ENCODE results near the gene GPR173.

The GPR173 gene

DNA sequence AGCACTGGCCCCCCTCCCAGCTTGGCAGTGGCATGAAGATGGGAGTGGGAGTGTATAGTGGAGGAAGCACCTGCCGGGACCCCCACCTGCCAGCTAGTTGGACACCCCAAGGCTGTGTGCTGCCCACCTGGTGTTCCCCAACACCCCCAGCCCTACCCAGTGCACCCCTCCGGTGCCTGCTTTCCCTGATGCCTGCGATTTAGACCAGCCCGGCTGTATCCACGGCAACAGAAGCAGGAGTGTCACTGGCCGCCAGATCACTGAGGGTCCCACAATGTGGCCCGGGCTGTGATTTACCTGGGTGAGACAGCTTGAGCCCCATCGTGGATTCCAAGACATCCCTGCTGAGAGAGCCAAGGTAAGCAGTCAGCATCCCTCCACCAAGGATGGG, 533 bp downstream of the GPR173 start:
- H3K36me3 ChIP-seq = no peaks in the 10 kb centered on the region
- no peak overlapping the region for H3K27ac ChIP-seq
- H3K27me3 ChIP-seq = peaks cover 33% of the 10 kb centered on the region
- no peaks in the 10 kb centered on the region for H3K4me1 ChIP-seq (ENCODE audit: control insufficient read depth in 1 of 2, insufficient read depth in 1 of 2, low read depth in 1 of 2, low read length in 1 of 2)
- H3K9me3 ChIP-seq = no peaks in the 10 kb centered on the region
- TF ChIP-seq, protein P1, sequence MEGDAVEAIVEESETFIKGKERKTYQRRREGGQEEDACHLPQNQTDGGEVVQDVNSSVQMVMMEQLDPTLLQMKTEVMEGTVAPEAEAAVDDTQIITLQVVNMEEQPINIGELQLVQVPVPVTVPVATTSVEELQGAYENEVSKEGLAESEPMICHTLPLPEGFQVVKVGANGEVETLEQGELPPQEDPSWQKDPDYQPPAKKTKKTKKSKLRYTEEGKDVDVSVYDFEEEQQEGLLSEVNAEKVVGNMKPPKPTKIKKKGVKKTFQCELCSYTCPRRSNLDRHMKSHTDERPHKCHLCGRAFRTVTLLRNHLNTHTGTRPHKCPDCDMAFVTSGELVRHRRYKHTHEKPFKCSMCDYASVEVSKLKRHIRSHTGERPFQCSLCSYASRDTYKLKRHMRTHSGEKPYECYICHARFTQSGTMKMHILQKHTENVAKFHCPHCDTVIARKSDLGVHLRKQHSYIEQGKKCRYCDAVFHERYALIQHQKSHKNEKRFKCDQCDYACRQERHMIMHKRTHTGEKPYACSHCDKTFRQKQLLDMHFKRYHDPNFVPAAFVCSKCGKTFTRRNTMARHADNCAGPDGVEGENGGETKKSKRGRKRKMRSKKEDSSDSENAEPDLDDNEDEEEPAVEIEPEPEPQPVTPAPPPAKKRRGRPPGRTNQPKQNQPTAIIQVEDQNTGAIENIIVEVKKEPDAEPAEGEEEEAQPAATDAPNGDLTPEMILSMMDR (IDR thresholded peaks at IDR 0.05) = no peak
- H3K4me3 ChIP-seq (ENCODE audit: low read depth in 1 of 2, low read length in 1 of 2) = no peak overlapping the region

- Histone ChIP-seq H3K4me3 (ENCODE audit: low read depth in 1 of 2, low read length in 1 of 2) (no peak overlapping the region), H3K9me3 (no peaks in the 10 kb centered on the region), H3K27ac (no peak overlapping the region), H3K36me3 (no peaks in the 10 kb centered on the region), H3K4me1 (ENCODE audit: control insufficient read depth in 1 of 2, insufficient read depth in 1 of 2, low read depth in 1 of 2, low read length in 1 of 2) (no peaks in the 10 kb centered on the region), H3K27me3 (peaks cover 33% of the 10 kb centered on the region)
- TF ChIP-seq, protein P1 (IDR thresholded peaks at IDR 0.05) = no peak
Measured at GRCh38 chrX:53050841-53051240, 2.3 kb downstream of the GPR173 start.

GRCh38 chrX:53055244-53055849, 6.8 kb downstream of the GPR173 start:
- TF ChIP-seq, protein P1 (IDR thresholded peaks at IDR 0.05) = no peak
- Histone ChIP-seq H3K27ac (no peak overlapping the region), H3K36me3 (no peaks in the 10 kb centered on the region), H3K4me3 (ENCODE audit: low read depth in 1 of 2, low read length in 1 of 2) (no peak overlapping the region), H3K4me1 (ENCODE audit: control insufficient read depth in 1 of 2, insufficient read depth in 1 of 2, low read depth in 1 of 2, low read length in 1 of 2) (no peaks in the 10 kb centered on the region), H3K27me3 (no peaks in the 10 kb centered on the region), H3K9me3 (no peaks in the 10 kb centered on the region)

GRCh38 chrX:53056292-53056691, 7.7 kb downstream of the GPR173 start:
- Histone ChIP-seq H3K4me3 (ENCODE audit: low read depth in 1 of 2, low read length in 1 of 2) (no peak overlapping the region), H3K9me3 (no peaks in the 10 kb centered on the region), H3K27me3 (no peaks in the 10 kb centered on the region), H3K36me3 (no peaks in the 10 kb centered on the region), H3K27ac (no peak overlapping the region), H3K4me1 (ENCODE audit: control insufficient read depth in 1 of 2, insufficient read depth in 1 of 2, low read depth in 1 of 2, low read length in 1 of 2) (no peaks in the 10 kb centered on the region)
- TF ChIP-seq, protein P1 (IDR thresholded peaks at IDR 0.05) = no peak

DNA sequence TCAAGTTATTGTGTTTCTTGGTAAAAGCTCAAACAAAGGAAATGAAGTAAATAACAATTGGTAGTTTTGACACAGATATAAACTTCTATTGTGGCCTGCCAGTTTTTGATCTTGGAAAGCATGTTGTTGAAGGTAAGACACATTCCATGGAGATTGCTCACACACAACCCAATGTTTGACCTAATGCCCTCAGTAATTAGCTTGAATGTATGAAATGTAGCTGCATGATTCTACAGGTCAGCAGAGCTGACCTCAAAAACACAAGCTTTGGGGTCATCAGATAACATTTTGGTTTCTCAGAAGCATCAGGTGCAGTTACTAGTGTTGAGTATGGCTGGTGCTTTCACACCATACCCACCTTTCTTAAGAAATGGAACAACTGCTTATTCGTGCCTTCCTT, 16.5 kb downstream of the GPR173 start:
- Histone ChIP-seq H3K9me3 (no peaks in the 10 kb centered on the region), H3K36me3 (no peaks in the 10 kb centered on the region), H3K27ac (no peak overlapping the region), H3K4me1 (ENCODE audit: control insufficient read depth in 1 of 2, insufficient read depth in 1 of 2, low read depth in 1 of 2, low read length in 1 of 2) (no peaks in the 10 kb centered on the region), H3K4me3 (ENCODE audit: low read depth in 1 of 2, low read length in 1 of 2) (no peak overlapping the region), H3K27me3 (no peaks in the 10 kb centered on the region)
- TF ChIP-seq, protein P1 (IDR thresholded peaks at IDR 0.05) = no peak

All from neutrophil (primary cell).